ENCODE results near the gene STX1A. TPM values are rescaled to one million over a fixed set of nuclear protein-coding genes. Genes with fewer than 3 reads are reported as not detected.

STX1A gene
- total and polyA plus RNA-seq, 2 of the 8 experiments (the other 6 are each of a cell fraction or from before 2014, with no cell fraction given): 13.5 to 17.5 TPM

GRCh38 chr7:73671857-73672445, 47.5 kb downstream of the STX1A start:
- no peak for FAIRE-seq
- 88% methylated on average over 15 of the region's 15 CpGs; no CpG with 5 or more reads in 1 of the 2 experiments for WGBS, 2 experiments (ENCODE audit: extremely low coverage in 1 of 2, insufficient coverage in 1 of 2, insufficient read length in 1 of 2, insufficient replicate concordance in 2 of 2, low coverage in 1 of 2, low lambda C conversion rate in 2 of 2, missing lambda C conversion rate in 1 of 2)

More at GRCh38 chr7:73671857-73672445, 47.5 kb downstream of the STX1A start:
- Histone ChIP-seq H3K23ac (ENCODE audit: insufficient read length) (no peak overlapping the region), H2BK12ac (ENCODE audit: low read depth, low read length) (peak overlapping the region; percentile 35; the same call in 1 of the 2 replicates), H4K91ac (replicated peaks; ENCODE audit: insufficient read length, low read length) (peak overlapping the region; percentile 62), H2BK120ac (replicated peaks; ENCODE audit: low read depth, low read length) (no peak overlapping the region), H3K79me1 (ENCODE audit: low read depth, low read length) (0 out of 2 replicates have a peak, but pooled peaks cover 3% of the 10 kb centered on the region), H4K8ac (ENCODE audit: extremely low read depth, insufficient read depth, low read length) (no peak overlapping the region; the same call in 1 of the 2 replicates), H4K5ac (ENCODE audit: insufficient read length, low read depth, low read length) (no peak overlapping the region), H3K4me1 (replicated peaks in 1 of 4; ENCODE audit: control insufficient read depth in 3 of 4, insufficient read depth in 4 of 4, low read length in 3 of 4) (peaks cover 0 to 20% (median 8%) of the 10 kb centered on the region in 4 experiments; a peak in 6 of 7 replicates), H3K4me3 (ENCODE audit: extremely low read depth in 1 of 4, insufficient read depth in 2 of 4, low read depth in 3 of 4, low read length in 4 of 4) (no peak overlapping the region), H2AK5ac (ENCODE audit: low read depth, low read length) (no peak overlapping the region), H3K14ac (ENCODE audit: insufficient read length) (no peak overlapping the region), H2BK20ac (ENCODE audit: low read length) (no peak overlapping the region), H3K4ac (replicated peaks; ENCODE audit: insufficient read length, low read depth, low read length) (no peak overlapping the region), H3K4me2 (ENCODE audit: insufficient read depth in 1 of 2, low read depth in 2 of 2, low read length in 2 of 2) (no peak overlapping the region), H3K23me2 (ENCODE audit: low read depth, low read length) (peaks cover 5% of the 10 kb centered on the region; the same call in 1 of the 2 replicates), H3K18ac (ENCODE audit: extremely low read depth, low read length) (peak overlapping the region; percentile 48; the same call in 1 of the 2 replicates), H3K27ac (ENCODE audit: low read depth, low read length) (no peak overlapping the region), H2BK15ac (ENCODE audit: low read length) (peak overlapping the region; percentile 83; the same call in 1 of the 2 replicates), H4K20me1 (replicated peaks in 1 of 2; ENCODE audit: control insufficient read depth in 1 of 2, insufficient read depth in 2 of 2, low read length in 2 of 2) (no peaks in the 10 kb centered on the region), H2AFZ (ENCODE audit: low read length) (no peak overlapping the region), H3K36me3 (ENCODE audit: control insufficient read depth in 2 of 4, insufficient read depth in 4 of 4, low read length in 3 of 4) (no peaks in the 10 kb centered on the region), H3K9ac (replicated peaks in 1 of 4; ENCODE audit: extremely low read depth in 1 of 4, low read depth in 3 of 4, low read length in 3 of 4) (no peak overlapping the region), H2BK5ac (ENCODE audit: low read depth, low read length) (no peak overlapping the region), H3K9me3 (ENCODE audit: insufficient read depth in 2 of 2, low read depth in 1 of 2, low read length in 1 of 2) (no peaks in the 10 kb centered on the region), H3K27me3 (replicated peaks in 1 of 4; ENCODE audit: control insufficient read depth in 3 of 4, extremely low read depth in 1 of 4, insufficient read depth in 3 of 4, low read length in 3 of 4) (no peaks in the 10 kb centered on the region; a peak in 2 of 7 replicates), H3K79me2 (ENCODE audit: control insufficient read depth in 1 of 2, insufficient read depth in 2 of 2, low read length in 2 of 2) (no peaks in the 10 kb centered on the region), H3K56ac (replicated peaks; ENCODE audit: insufficient read length, low read depth, low read length) (no peak overlapping the region)
- no peak for TF ChIP-seq SIN3A (conservative IDR thresholded peaks at IDR 0.05 in 1 of 2, IDR thresholded peaks at IDR 0.05 in 1 of 2; ENCODE audit: low read depth in 1 of 2, low read length in 2 of 2)
- no peak for TF ChIP-seq SAP30 (IDR thresholded peaks at IDR 0.05; ENCODE audit: insufficient read depth, insufficient replicate concordance, low read length)
- TF ChIP-seq TEAD4 (IDR thresholded peaks at IDR 0.05; ENCODE audit: low read depth, low read length): no peak
- TF ChIP-seq POU5F1 (IDR thresholded peaks at IDR 0.05; ENCODE audit: low read depth, low read length): no peak
- CTCF ChIA-PET (ENCODE audit: partially characterized antibody): interaction anchor here (0.7 to 9.1 kb wide), 8 partner anchors 28 to 66 kb away, joined by 3 to 72 read pairs (median 4); no protein-coding TSS in a partner anchor
- no peak for DNase-seq (ENCODE audit: low read depth in 1 of 2, low spot score in 2 of 2)
- POLR2A ChIA-PET (ENCODE audit: partially characterized antibody): interaction anchor here (0.8 to 1.6 kb wide), 4 partner anchors 8 to 31 kb away, joined by 3 to 4 read pairs (median 4); partner anchors contain the start of genes BUD23 and DNAJC30

Data from H1 (cell line).